ENCODE data around the gene CABP1. TPM values are rescaled to one million over a fixed set of nuclear protein-coding genes. Genes with fewer than 3 reads are reported as not detected.
A peak's percentile ranks its signal among the peaks of the same experiment; 100 is the strongest.

CABP1 gene
- total RNA-seq, 1 experiment from 2014 or later = not detected

- no peak for DNase-seq
These were observed 59.1 kb downstream of the CABP1 start for GRCh38 chr12:120699553-120699952.

GRCh38 chr12:120700886-120701285, 60.5 kb downstream of the CABP1 start:
- DNase-seq = no peak
- no peak overlapping the region for H3K4me3 ChIP-seq
- peaks cover 53% of the 10 kb centered on the region for H3K36me3 ChIP-seq
- no peaks in the 10 kb centered on the region for H3K9me3 ChIP-seq
- H3K27me3 ChIP-seq = no peaks in the 10 kb centered on the region

More at GRCh38 chr12:120699553-120699952, 59.1 kb downstream of the CABP1 start:
- H3K27me3 ChIP-seq = no peaks in the 10 kb centered on the region
- no peak overlapping the region for H3K4me3 ChIP-seq
- H3K36me3 ChIP-seq = peaks cover 64% of the 10 kb centered on the region
- H3K9me3 ChIP-seq = no peaks in the 10 kb centered on the region

- Histone ChIP-seq H3K4me3 (no peak overlapping the region), H3K36me3 (peaks cover 35% of the 10 kb centered on the region), H3K27me3 (no peaks in the 10 kb centered on the region), H3K9me3 (no peaks in the 10 kb centered on the region)
- DNase-seq = no peak
These were observed 62.2 kb downstream of the CABP1 start for GRCh38 chr12:120702637-120703036.

GRCh38 chr12:120703311-120703942, 63.0 kb downstream of the CABP1 start:
- no peaks in the 10 kb centered on the region for H3K27me3 ChIP-seq

GRCh38 chr12:120705618-120706017, 65.2 kb downstream of the CABP1 start:
- Histone ChIP-seq H3K9me3 (no peaks in the 10 kb centered on the region), H3K4me3 (no peak overlapping the region), H3K36me3 (peaks cover 15% of the 10 kb centered on the region), H3K27me3 (no peaks in the 10 kb centered on the region)
- DNase-seq = no peak

More at GRCh38 chr12:120703311-120703942, 63.0 kb downstream of the CABP1 start:
- Histone ChIP-seq H3K4me3 (no peak overlapping the region), H3K9me3 (no peaks in the 10 kb centered on the region), H3K36me3 (peaks cover 27% of the 10 kb centered on the region)
- no peak for DNase-seq

- Histone ChIP-seq H3K36me3 (peaks cover 15% of the 10 kb centered on the region), H3K27me3 (no peaks in the 10 kb centered on the region), H3K4me3 (no peak overlapping the region), H3K9me3 (no peaks in the 10 kb centered on the region)
- DNase-seq = no peak
These were observed 65.6 kb downstream of the CABP1 start for GRCh38 chr12:120706029-120706428.

GRCh38 chr12:120708651-120709050, 68.2 kb downstream of the CABP1 start:
- DNase-seq = no peak
- Histone ChIP-seq H3K9me3 (no peaks in the 10 kb centered on the region), H3K4me3 (no peak overlapping the region), H3K36me3 (peaks cover 12% of the 10 kb centered on the region), H3K27me3 (no peaks in the 10 kb centered on the region)

- H3K9me3 ChIP-seq = no peaks in the 10 kb centered on the region
- no peaks in the 10 kb centered on the region for H3K27me3 ChIP-seq
- peaks cover 25% of the 10 kb centered on the region for H3K36me3 ChIP-seq
- DNase-seq = peak; percentile 66
- peak within 1 kb of the TSS; percentile 75 for H3K4me3 ChIP-seq
These were observed 69.8 kb downstream of the CABP1 start, which contains the start of gene UNC119B for GRCh38 chr12:120710031-120710804. Gene UNC119B, plus strand, starts transcription at chr12:120710458. Its CDS starts 17 bp downstream, at chr12:120710475.

GRCh38 chr12:120710805-120711296, 70.4 kb downstream of the CABP1 start:
- DNase-seq = peak; percentile 22
- Histone ChIP-seq H3K27me3 (no peaks in the 10 kb centered on the region), H3K9me3 (no peaks in the 10 kb centered on the region), H3K36me3 (peaks cover 29% of the 10 kb centered on the region), H3K4me3 (peak overlapping the region; percentile 75)

- peak overlapping the region; percentile 75 for H3K4me3 ChIP-seq
- peaks cover 34% of the 10 kb centered on the region for H3K36me3 ChIP-seq
- no peaks in the 10 kb centered on the region for H3K27me3 ChIP-seq
- H3K9me3 ChIP-seq = no peaks in the 10 kb centered on the region
- no peak for DNase-seq
These were observed 71.0 kb downstream of the CABP1 start for GRCh38 chr12:120711411-120711810.

- Histone ChIP-seq H3K36me3 (peaks cover 43% of the 10 kb centered on the region), H3K27me3 (no peaks in the 10 kb centered on the region), H3K9me3 (no peaks in the 10 kb centered on the region), H3K4me3 (no peak overlapping the region)
- DNase-seq = no peak
These were observed 72.2 kb downstream of the CABP1 start for GRCh38 chr12:120712610-120713009.

GRCh38 chr12:120713861-120714482, 73.5 kb downstream of the CABP1 start:
- no peaks in the 10 kb centered on the region for H3K9me3 ChIP-seq
- peaks cover 52% of the 10 kb centered on the region for H3K36me3 ChIP-seq
- no peak overlapping the region for H3K4me3 ChIP-seq
- peak; percentile 64 for DNase-seq
- H3K27me3 ChIP-seq = no peaks in the 10 kb centered on the region

Other genes starting within 250 kb of the CABP1 start
- gene COX6A1, start 202.5 kb upstream of the CABP1 start, total RNA-seq (2014; rRNA removed; shearing (Covaris generic); ENCODE audit: low replicate concordance) = 359 and 816 TPM in 2 replicates
- 40.3 and 41.4 TPM in 2 replicates for gene TRIAP1, start 194.2 kb upstream of the CABP1 start, total RNA-seq (2014; rRNA removed; shearing (Covaris generic); ENCODE audit: low replicate concordance)
- 14.8 and 15.5 TPM in 2 replicates for gene GATC, start 194.2 kb upstream of the CABP1 start, total RNA-seq (2014; rRNA removed; shearing (Covaris generic); ENCODE audit: low replicate concordance)
- gene SRSF9, start 170.9 kb upstream of the CABP1 start, total RNA-seq (2014; rRNA removed; shearing (Covaris generic); ENCODE audit: low replicate concordance) = 332 and 366 TPM in 2 replicates
- gene DYNLL1, start 144.5 kb upstream of the CABP1 start, total RNA-seq (2014; rRNA removed; shearing (Covaris generic); ENCODE audit: low replicate concordance) = 472 and 685 TPM in 2 replicates
- 17.1 and 27.0 TPM in 2 replicates for gene COQ5, start 111.5 kb upstream of the CABP1 start, total RNA-seq (2014; rRNA removed; shearing (Covaris generic); ENCODE audit: low replicate concordance)
- 64.1 and 102 TPM in 2 replicates for gene RNF10, start 106.3 kb upstream of the CABP1 start, total RNA-seq (2014; rRNA removed; shearing (Covaris generic); ENCODE audit: low replicate concordance)
- 38.0 and 66.2 TPM in 2 replicates for gene POP5, start 59.2 kb upstream of the CABP1 start, total RNA-seq (2014; rRNA removed; shearing (Covaris generic); ENCODE audit: low replicate concordance)
- gene MLEC, start 46.5 kb downstream of the CABP1 start, total RNA-seq (2014; rRNA removed; shearing (Covaris generic); ENCODE audit: low replicate concordance) = 128 and 143 TPM in 2 replicates
- 30.8 and 43.8 TPM in 2 replicates for gene UNC119B, start 69.8 kb downstream of the CABP1 start, total RNA-seq (2014; rRNA removed; shearing (Covaris generic); ENCODE audit: low replicate concordance)
- gene ACADS, start 85.2 kb downstream of the CABP1 start, total RNA-seq (2014; rRNA removed; shearing (Covaris generic); ENCODE audit: low replicate concordance) = 6.4 and 7.5 TPM in 2 replicates